Skeletal muscle tissue (tissue), 4 donors: ENCODE data around the gene KCNS1. TPM values are rescaled to one million over a fixed set of nuclear protein-coding genes. Genes with fewer than 3 reads are reported as not detected.

Source experiments
- H3K27ac ChIP-seq: one replicate; pipeline ENCODE4 v1.7.0; 2013; ENCODE audit warnings: mild to moderate bottlenecking, low read depth, low read length, inconsistent platforms
- H3K27me3 ChIP-seq, 3 donors: one replicate each; pipeline ENCODE4 v1.7.0; 2013; ENCODE audit warnings: low read length in 3 of 3; ENCODE audit not compliant: control insufficient read depth in 3 of 3, insufficient read depth in 3 of 3
- H3K36me3 ChIP-seq, 3 donors: one replicate each; pipeline ENCODE4 v1.7.0; 2013; ENCODE audit warnings: low read length in 3 of 3; ENCODE audit not compliant: control insufficient read depth in 3 of 3, insufficient read depth in 3 of 3
- H3K4me1 ChIP-seq, 3 donors: one replicate each; pipeline ENCODE4 v1.7.0; 2013; ENCODE audit warnings: low read length in 3 of 3, mild to moderate bottlenecking in 3 of 3; ENCODE audit not compliant: control insufficient read depth in 3 of 3, insufficient read depth in 3 of 3
- H3K4me3 ChIP-seq, 3 donors: one replicate each; pipeline ENCODE4 v1.7.0; 2013; ENCODE audit warnings: low read length in 3 of 3
- H3K9ac ChIP-seq, 3 donors: one replicate each; pipeline ENCODE4 v1.7.0; 2013; ENCODE audit warnings: low read length in 3 of 3, mild to moderate bottlenecking in 3 of 3, moderate library complexity in 2 of 3, low read depth in 1 of 3
- H3K9me3 ChIP-seq, 3 donors: one replicate each; pipeline ENCODE4 v1.7.0; 2013; ENCODE audit warnings: low read length in 3 of 3; ENCODE audit not compliant: control insufficient read depth in 3 of 3
- total RNA-seq: library from RNA; depleted of rRNA; stranded (reverse); fragments of >200 nt; gene quantifications from one replicate; pipeline ENCODE4 v1.2.3, GENCODE V29; 2014
- donor health status: Osteomylitis.

The KCNS1 gene
- total RNA-seq, 1 donor from 2014 or later: under 0.01 TPM

DNA sequence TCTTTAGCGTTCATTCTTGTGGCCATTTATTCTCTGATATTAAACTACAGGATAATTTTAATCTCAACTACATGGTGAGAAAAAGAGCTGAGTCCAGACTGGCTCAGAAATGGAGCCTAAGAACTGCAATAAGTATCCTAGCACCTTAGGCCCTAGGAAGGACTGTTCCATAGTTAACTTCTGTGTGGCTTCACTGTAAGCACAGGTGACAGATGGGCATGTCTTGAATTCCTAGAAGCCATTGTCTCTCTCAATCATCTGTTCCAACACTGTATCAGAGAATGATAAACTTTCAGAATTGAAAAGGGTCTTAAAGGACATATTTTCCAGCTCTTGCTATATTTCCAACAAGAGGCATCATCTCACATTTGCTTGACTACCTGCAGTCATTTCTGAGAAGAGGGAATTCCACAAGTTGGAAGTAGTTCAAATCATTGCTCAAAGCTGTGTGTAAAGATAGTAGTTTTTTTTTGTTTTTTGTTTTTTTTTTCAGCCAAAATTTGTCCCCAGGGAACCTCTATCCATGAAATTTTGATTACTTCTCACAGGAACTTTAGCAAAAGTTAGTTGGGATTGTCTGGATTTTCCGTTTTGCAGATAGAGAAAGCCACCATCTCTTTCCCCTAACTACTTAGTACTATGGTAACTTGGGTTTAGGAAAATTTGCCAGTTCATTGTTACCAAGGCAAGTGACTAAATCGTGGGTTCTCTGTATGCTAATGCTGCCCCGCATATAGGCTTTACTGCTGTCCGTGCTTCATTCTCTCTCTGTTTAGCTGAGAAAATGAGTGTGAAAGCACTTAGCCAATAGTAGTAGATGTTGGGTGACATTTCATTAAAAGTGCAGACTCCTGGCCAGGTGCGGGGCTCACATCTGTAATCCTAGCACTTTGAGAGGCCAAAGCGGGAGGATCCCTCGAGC lies 47.2 kb downstream of the KCNS1 start:
- peaks cover 0 to 3% (median 0%) of the 10 kb centered on the region in 3 donors for H3K4me1 ChIP-seq

GRCh38 chr20:45052698-45053429 lies 48.1 kb downstream of the KCNS1 start:
- Histone ChIP-seq H3K27ac (no peak overlapping the region), H3K9me3 (no peaks in the 10 kb centered on the region), H3K4me3 (no peak overlapping the region), H3K9ac (no peak overlapping the region), H3K36me3 (peaks cover 0 to 9% (median 4%) of the 10 kb centered on the region in 3 donors), H3K27me3 (no peaks in the 10 kb centered on the region), H3K4me1 (peaks cover 0 to 3% (median 0%) of the 10 kb centered on the region in 3 donors)

More for the DNA sequence above, 47.2 kb downstream of the KCNS1 start:
- no peaks in the 10 kb centered on the region for H3K9me3 ChIP-seq
- no peaks in the 10 kb centered on the region for H3K27me3 ChIP-seq
- no peak overlapping the region for H3K9ac ChIP-seq
- no peak overlapping the region for H3K4me3 ChIP-seq
- peaks cover 0 to 9% (median 4%) of the 10 kb centered on the region in 3 donors for H3K36me3 ChIP-seq
- H3K27ac ChIP-seq: no peak overlapping the region

DNA sequence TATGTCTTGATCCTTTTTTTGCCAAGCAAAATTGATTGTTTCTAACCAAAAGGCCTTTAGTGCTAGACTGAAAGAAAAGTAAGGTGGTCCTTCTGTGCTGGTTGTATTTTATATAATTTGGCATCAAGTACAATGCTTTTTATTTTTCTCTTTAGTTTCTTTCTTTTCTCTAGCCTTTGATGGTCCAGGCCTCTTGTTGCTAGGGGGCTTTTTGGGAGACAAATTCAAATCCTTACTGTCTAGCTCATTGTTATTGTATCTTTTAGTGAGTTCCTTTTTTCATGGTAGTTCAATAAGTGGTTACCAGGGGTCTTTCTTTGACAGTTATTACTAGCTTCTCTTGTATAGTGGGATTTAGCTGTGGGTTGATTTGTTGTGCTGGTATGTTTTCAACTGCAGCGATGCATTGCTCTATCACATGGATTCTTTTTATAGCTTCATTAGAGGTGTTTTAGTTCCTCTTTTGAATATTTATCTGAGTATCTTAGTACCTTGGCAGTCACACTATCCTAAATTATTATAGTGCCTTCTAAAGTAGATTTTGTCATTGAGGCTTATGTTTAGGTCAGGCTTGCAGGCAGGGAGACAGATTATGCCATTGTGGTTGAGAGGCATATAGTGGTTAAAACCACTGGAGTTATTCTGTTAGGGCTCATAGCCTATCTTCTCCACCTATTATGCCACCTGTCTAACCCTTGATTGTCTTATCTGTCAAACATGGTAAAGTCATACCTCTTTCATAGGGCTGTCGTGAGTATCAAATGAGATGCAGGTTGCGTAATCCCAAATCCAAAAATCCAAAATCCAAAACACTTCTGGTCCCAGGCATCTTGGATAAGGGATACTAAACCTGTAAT lies 49.5 kb downstream of the KCNS1 start:
- Histone ChIP-seq H3K27ac (no peak overlapping the region), H3K36me3 (peaks cover 0 to 5% (median 0%) of the 10 kb centered on the region in 3 donors), H3K27me3 (no peaks in the 10 kb centered on the region), H3K4me1 (peaks cover 0 to 3% (median 0%) of the 10 kb centered on the region in 3 donors), H3K9ac (no peak overlapping the region), H3K4me3 (no peak overlapping the region), H3K9me3 (no peaks in the 10 kb centered on the region)

DNA sequence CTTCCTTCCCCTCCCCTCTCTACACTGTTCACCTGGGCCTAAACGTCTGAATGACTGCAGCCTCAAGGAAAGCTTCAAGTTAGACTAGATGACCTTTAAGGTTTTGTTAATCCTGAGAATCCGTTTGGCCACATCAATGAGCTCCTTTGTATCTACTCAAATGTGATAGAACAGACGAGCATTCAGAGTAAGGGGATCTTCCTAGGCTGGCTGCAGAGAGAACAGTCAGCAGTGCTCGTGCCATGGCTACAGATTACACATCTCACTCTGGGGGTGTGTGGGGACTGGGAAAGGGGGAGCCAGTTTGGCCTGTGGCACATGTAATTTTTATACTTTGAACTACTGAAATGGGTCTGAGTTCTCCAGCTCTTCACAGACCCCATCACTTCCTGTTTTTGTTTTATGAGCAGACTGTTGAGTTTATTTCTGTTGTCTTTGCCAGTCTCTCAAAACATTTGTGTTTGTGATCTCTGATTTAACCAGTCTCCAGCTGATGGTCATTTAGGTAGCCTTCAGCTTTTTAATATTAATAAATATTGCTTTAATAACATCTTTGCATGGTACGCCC lies 50.9 kb downstream of the KCNS1 start:
- Histone ChIP-seq H3K4me3 (no peak overlapping the region), H3K9me3 (no peaks in the 10 kb centered on the region), H3K36me3 (peaks cover 0 to 5% (median 0%) of the 10 kb centered on the region in 3 donors), H3K4me1 (peaks cover 0 to 3% (median 0%) of the 10 kb centered on the region in 3 donors), H3K27me3 (no peaks in the 10 kb centered on the region), H3K9ac (no peak overlapping the region), H3K27ac (no peak overlapping the region)

DNA sequence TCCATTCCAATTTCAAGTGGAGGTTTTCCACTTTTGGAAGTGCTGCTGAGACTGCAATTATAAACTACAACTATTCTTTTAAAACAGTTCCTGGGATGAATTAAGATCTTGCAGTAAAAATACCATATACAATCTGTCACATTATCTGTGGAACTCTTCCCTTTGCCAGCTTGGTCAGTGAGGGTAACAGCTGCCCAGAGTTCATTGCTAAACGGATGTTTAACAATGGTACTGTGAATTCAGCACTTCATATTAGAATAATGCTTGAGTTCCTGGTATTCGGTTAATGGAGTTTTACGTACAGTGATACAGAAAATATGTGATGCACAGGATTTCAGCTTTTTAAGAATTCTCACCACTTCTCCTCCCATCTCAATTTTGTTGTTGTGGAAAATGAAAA lies 51.5 kb downstream of the KCNS1 start:
- Histone ChIP-seq H3K4me1 (peaks cover 0 to 3% (median 0%) of the 10 kb centered on the region in 3 donors), H3K27me3 (no peaks in the 10 kb centered on the region), H3K27ac (no peak overlapping the region), H3K4me3 (no peak overlapping the region), H3K9ac (no peak overlapping the region), H3K36me3 (peaks cover 0 to 5% (median 0%) of the 10 kb centered on the region in 3 donors), H3K9me3 (no peaks in the 10 kb centered on the region)

DNA sequence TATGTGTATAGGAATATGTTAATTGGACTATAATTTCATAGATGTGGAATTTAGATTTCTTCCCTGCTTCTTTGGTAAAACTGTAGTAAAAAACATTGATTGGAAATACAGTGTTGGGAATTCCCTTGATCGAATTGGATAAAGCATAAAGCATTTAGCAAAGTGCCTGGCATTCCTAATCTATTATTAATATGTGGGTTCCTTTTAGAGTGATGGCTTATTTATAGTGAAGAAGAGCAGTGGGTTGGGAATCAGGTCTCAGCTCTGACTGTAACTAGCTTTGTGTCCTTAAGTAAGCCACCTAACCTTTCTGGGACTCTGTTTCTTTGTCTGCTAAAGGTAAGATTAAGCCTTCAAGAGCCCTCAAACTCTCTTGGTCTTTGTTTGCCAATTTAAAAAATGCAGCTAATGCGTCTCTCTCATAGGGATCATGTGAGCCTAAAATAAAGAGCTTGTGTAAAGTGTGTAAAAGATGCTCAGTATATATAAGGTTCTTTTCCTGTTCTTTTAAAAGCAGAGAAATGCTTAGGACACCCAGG lies 53.3 kb downstream of the KCNS1 start:
- Histone ChIP-seq H3K9ac (no peak overlapping the region), H3K4me1 (peaks cover 0 to 3% (median 0%) of the 10 kb centered on the region in 3 donors), H3K4me3 (no peak overlapping the region), H3K27ac (no peak overlapping the region), H3K36me3 (no peaks in the 10 kb centered on the region), H3K9me3 (no peaks in the 10 kb centered on the region), H3K27me3 (no peaks in the 10 kb centered on the region)

DNA sequence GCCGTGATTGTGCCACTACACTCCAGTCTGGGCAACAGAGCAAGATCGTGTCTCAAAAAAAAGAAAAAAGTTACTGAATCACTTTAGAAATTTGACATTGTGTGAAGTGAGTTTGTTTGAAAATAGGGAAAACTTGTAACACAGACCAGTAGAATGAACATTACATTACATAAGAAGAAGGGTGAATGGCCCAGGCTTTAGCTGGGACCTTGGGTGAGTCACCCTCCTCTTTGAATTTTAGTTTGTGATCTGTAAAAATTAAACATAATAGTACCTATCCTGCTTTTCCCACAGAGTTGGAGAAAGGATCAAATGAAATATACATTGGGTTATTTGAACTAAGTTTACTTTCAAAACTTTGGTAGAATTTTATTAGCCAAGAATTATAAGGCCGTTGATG lies 56.3 kb downstream of the KCNS1 start:
- Histone ChIP-seq H3K4me1 (no peaks in the 10 kb centered on the region), H3K9ac (no peak overlapping the region), H3K36me3 (no peaks in the 10 kb centered on the region), H3K27ac (no peak overlapping the region), H3K27me3 (no peaks in the 10 kb centered on the region), H3K4me3 (no peak overlapping the region), H3K9me3 (no peaks in the 10 kb centered on the region)

DNA sequence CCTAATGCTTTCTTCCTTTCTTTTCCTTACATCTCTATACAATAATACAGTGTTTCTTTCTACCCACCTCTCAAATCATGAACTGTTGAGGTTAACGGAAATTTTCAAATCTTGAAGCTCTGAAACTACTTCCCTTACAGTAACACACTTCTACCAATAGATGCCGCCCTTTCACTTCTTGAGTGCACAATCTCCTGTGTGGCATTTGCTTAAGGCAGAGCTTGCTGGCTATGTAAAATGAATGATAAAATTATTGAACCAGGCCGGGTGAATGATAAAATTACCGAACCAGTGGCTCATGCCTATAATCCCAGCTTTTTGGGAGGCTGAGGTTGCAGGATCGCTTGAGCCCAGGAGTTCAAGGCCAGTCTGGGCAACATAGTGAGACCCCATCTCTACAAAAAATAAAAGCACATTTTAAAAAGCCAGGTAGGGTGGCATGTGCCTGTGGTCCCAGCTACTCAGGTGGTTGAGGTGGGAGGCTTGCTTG lies 56.8 kb downstream of the KCNS1 start:
- no peak overlapping the region for H3K4me3 ChIP-seq
- no peaks in the 10 kb centered on the region for H3K36me3 ChIP-seq
- no peaks in the 10 kb centered on the region for H3K27me3 ChIP-seq
- no peak overlapping the region for H3K27ac ChIP-seq
- no peak overlapping the region for H3K9ac ChIP-seq
- H3K9me3 ChIP-seq: no peaks in the 10 kb centered on the region
- no peaks in the 10 kb centered on the region for H3K4me1 ChIP-seq

DNA sequence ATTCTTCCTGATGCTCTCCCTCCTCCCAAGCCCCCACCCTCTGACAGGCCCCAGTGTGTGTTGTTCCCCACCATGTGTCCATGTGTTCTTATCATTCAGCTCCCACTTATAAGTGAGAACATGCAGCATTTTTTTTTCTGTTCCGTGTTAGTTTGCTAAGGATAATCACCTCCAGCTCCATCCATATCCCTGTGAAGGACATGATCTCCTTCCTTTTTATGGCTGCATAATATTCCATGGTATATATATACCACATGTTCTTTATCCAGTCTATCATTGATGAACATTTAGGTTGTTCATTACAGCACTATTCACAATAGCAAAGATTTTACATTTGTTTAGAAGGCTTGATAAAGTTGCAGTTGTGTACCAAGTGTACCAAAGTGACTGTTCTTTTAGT lies 57.9 kb downstream of the KCNS1 start:
- Histone ChIP-seq H3K36me3 (no peaks in the 10 kb centered on the region), H3K4me3 (no peak overlapping the region), H3K27ac (no peak overlapping the region), H3K27me3 (no peaks in the 10 kb centered on the region), H3K9me3 (no peaks in the 10 kb centered on the region), H3K4me1 (peaks cover 0 to under 1% (median 0%) of the 10 kb centered on the region in 3 donors), H3K9ac (no peak overlapping the region)
